ENCODE data around the gene ANKS1B.

Gene ANKS1B

DNA sequence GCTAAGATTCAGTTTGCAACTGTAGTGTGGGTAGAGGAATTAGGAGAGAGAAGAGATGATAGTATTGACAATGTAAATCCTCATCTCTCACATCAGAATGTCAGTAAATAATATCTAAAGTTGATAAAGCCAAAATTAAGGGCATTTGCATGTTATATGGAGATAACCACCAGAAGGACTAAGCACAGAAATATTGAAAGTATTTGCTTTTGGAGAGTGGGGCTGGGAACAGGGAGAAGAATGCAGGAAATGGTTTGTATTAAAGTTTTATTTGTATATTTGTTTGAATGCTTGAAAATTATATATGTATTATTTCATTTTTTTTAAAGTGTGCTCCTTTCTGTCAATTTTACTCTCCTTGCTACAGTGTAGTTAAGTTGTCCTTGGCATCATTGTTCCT is 848.2 kb downstream of the ANKS1B start:
- DNase-seq (ENCODE audit: low read depth in 2 of 2, low spot score in 1 of 2), result no peak

DNA sequence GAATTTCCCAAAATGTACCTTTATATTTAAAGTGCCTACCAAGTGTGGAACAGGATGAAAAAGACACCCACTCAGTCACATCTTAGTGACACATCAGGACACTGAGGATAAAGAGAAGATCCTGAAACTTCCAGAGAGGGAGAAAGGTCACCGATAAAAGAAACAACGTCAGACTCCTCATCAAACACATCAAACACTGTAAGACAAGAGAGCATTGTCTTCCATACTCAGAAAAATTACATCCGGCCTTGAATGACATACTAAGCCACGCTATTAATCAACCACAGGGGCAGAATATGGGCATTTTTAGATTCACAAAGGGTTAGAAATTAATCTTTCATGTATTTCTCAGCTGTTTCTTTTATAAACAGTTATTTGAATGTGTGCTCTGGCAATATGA is 849.4 kb downstream of the ANKS1B start:
- no peak for DNase-seq (ENCODE audit: low read depth in 2 of 2, low spot score in 1 of 2)

DNA sequence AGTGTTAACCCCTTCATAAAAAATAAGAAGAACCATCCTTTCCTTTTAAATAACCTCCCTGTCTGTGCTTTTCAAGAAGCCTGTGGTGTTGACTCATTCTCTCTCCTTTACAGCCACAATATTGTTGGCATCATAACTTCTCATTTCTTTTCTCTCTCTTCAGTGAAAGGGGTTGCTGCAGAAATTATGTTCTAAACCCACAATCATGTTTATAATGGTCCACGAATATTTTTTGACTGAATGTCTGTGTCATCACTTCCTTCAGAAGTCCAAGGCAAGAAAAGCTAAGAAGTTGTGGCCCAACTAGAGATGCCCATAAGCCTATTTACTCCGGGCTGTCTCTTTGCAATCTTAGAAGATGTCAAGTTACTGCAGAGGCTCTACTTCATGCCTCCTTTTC is 851.3 kb downstream of the ANKS1B start:
- DNase-seq (ENCODE audit: low read depth in 2 of 2, low spot score in 1 of 2), result no peak

DNA sequence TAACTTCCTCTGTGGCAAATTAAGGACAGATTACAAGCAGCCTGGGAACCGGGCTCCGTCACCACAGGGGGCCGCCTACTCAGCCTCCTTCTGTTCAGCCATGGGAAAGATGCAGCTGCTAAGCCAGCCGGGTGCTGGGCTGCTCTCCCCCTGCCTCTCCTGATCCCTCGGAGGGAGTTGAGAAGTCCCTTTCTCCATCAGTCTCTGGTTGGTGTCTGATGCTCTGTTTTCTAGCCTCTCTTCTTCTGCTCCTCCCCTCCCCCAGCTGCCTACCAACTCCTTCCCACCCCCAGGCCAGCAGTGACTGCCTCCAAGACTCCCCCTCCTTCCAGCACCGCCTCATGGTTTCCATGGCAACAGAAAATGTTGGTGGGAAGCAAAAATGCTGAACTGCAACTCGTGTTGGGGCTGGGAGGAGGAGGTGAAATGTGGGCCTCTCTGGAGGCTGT is 853.0 kb downstream of the ANKS1B start:
- no peak for DNase-seq (ENCODE audit: low read depth in 2 of 2, low spot score in 1 of 2)

DNA sequence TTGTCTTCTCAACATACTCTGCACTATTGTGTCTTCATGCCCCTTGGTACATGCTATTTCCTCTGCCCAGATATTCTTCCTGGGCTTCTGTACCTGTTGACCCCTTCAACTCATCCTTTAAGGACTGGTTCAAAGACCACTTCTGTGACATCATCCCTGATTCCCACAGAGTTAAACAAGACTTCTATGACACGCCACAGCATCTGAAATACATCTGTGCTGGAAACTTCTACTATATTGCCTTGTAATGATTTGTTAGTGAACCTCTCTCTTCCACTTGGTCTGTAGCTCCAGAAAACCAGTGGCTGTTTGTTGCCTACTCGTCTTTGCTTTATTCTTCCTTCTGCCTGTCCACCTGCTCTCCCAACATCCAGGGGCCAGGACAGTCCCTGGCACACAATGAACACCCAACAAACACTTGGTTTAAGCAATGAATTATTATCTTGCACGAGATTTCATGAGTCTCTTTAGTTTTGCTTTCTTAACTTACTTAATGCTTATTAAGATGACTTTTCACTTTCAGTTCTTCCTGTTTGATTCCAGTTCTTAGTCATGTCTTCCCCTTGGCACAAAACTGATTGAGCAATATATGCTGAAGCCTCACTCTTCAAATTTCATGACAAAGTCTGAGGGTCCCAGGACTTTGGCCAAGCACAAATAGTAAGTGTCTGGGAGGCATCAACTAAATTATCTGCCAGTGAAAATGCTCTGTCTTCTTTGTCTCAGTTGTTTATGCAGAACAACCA is 853.8 kb downstream of the ANKS1B start:
- no peak for DNase-seq (ENCODE audit: low read depth in 2 of 2, low spot score in 1 of 2)

DNA sequence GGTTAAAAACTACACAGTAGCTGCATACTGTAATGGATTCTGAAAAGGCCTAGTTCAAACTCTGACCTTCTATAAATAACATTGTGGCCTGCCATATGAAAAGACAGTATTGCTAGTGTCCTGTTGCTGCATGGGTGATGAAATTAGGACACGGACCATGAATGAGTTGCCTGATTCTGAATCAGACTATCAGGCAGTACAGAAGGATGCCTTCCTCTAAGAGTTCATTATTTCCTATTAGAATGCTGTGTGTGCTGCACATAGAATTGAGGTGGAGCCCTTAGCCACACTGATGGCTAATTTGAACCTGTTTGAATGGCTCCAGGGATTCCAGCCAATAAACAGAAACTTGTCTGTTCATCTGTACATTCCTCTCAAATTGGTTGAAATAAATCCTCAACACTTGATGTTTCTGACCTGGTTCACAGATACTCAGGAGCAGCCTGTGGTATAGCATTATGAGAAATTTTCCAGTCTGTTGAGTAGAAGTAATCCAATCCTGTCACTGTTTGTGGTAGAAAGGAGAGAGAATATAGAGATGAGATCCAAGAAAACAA is 856.4 kb downstream of the ANKS1B start:
- DNase-seq (ENCODE audit: low read depth in 2 of 2, low spot score in 1 of 2), result no peak

DNA sequence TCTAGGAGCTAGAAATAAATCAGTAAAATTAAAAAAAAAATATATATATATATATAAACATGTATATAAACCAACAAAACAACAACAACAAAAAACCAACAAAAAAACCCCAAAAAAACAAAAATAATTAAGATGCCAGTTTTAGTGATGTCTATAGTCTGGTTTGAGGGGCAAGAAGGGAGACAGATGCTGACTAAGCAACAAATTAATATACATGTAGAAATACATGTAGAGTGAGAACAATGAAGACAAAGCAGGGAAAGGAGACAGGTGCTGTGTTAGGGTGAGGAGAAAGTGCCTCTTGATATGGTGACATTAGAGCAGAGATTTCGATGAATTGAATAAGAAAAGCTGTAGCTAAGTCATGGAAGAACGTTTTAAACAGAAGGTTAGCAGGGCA is 861.8 kb downstream of the ANKS1B start:
- DNase-seq (ENCODE audit: low read depth in 2 of 2, low spot score in 1 of 2), result no peak

DNA sequence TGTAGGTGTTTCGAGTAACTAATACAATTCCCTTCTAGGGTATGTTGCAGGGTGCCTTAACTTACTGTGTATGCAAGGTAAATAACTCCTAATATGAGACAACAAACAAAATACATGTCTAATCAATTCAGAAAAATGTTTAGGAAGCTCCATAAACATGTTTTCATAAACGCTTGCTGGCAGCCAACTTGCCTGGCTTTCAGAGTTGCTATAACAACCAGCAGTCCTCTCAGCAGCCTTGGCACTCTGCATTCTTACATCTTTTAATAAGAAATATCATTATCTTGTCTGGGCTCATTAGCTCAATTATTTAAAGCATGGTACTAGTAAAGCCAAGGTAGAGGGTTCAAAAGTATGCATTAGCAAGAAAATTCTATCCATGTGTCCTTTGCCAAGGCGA is 862.2 kb downstream of the ANKS1B start:
- DNase-seq (ENCODE audit: low read depth in 2 of 2, low spot score in 1 of 2), result no peak

DNA sequence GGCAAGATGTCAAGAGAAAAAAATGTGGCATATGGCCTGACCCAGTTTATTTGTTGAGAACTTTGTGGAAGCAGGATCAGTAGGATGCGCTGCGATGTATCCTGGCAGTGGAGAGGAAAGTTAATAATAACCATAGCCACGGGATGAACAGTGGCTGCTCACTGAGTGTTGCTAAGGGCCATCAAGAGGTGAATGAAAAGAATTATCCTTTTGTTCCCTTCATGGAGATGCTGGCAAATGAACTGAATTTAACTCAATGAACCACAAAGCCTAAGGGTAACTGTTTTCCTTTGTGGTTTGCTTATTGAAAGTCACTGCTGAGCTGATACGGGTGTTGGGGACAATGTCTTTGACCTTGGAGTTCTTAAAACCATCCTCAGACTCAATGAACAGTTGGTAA is 863.2 kb downstream of the ANKS1B start:
- no peak for DNase-seq (ENCODE audit: low read depth in 2 of 2, low spot score in 1 of 2)

DNA sequence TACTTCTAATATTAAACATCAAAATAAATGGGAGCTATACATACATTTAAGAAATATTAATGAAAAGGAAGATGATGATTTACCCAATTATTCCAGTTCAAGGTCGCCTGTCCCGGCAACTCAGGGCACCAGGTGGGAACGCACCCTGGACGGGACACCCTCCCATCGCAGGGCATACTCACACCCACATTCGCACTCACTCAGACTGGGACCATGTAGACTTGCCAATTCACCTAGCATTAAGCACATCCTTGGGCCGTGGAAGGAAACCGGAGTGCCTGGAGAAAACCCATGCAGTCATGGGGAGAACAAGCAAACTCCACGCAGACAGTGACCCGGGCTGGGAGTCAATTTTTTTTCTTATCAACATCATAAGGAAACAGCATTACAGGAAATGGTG is 864.8 kb downstream of the ANKS1B start:
- DNase-seq (ENCODE audit: low read depth in 2 of 2, low spot score in 1 of 2), result no peak

DNA sequence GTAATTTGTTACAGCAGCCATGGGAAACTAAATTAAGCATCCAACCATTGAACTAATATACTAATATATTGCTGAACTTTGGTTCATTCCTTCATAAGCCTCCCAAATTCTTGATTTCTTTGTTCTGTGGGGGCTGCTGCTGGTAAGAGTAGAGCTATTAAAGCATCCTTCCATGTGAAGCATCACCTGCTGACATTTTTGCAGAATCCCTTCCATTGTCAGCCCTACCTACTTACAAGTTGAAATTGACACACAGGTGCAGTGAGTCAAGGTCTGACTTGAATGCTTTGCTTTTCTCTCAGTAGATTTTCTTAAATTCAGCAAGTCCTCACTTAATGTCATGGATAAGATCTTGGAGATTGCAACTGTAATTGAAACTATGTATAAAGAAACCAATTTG is 865.3 kb downstream of the ANKS1B start:
- DNase-seq (ENCODE audit: low read depth in 2 of 2, low spot score in 1 of 2), result no peak

DNA sequence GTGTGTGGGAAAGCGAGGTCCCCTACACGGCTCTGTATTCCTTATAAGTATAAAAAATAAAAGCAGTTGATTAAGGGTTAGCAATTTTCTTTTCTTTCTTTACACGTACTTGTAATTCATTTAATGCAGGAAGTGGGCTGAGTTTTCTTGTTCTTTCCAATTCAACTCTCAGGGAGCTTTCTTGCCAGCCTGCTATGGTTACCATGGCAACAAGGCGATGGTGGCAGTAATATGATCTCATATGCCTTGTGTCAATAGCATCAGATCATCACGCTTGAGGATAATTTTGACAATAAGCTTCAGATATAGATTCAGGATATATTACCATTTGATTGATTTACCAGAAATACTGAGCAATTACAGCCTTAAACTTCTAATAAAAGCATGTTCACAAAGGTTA is 873.1 kb downstream of the ANKS1B start:
- no peak for DNase-seq (ENCODE audit: low read depth in 2 of 2, low spot score in 1 of 2)

DNA sequence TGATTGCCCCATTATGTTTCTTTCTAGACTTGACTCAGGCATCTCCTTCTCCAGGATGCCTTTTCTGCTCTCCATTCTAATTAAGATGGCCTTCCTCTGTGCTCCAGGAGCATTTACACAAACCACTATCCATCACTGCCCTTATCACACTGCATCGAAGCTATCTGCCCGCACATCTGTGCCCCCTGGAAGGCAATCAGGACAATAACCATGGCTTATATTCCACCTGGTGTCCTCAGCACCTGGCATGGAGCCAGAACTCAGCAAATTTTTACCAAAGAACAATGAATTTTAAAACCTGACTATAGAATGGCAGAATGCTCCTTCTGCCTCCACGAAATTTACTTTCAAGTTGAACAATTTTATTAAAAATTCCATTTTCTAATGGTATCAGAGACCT is 873.9 kb downstream of the ANKS1B start:
- DNase-seq (ENCODE audit: low read depth in 2 of 2, low spot score in 1 of 2), result no peak

DNA sequence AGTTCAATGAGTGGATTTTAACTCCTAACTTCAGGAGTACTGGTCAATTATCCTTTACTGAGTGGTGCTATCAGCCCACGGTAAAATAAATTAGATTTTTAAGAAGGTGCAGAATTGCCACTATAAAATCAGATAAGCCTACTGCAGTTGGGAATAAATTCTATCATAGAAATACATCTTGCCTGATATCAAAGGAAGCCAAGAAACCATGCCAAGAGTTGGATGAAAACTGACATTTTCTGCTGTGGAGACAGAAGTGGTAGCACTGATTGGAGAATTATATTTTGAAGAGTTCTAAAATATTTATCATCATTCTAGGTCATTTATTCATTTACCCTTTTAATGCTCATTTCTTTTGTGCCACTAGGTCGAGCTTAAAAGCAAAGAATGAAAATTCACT is 874.5 kb downstream of the ANKS1B start:
- no peak for DNase-seq (ENCODE audit: low read depth in 2 of 2, low spot score in 1 of 2)

DNA sequence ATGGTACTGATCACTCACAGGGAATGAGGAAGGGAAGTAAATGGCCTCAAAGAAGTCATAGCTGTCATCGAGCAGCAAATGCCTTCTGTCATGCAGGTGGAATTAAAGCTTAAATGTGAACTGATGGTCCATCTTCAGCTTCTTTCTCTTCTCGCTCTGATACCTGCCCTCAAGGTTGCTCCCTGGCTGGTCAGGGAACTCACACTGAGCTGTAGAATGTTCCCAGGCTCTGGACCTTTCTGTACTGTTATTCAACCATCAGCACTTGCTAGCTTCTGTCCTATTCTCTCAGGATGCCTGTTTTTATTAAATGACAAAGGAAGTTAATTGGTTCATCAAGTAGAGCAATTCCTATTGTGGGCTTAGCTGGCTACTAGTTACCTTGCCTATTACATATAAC is 875.8 kb downstream of the ANKS1B start:
- DNase-seq (ENCODE audit: low read depth in 2 of 2, low spot score in 1 of 2), result no peak

DNA sequence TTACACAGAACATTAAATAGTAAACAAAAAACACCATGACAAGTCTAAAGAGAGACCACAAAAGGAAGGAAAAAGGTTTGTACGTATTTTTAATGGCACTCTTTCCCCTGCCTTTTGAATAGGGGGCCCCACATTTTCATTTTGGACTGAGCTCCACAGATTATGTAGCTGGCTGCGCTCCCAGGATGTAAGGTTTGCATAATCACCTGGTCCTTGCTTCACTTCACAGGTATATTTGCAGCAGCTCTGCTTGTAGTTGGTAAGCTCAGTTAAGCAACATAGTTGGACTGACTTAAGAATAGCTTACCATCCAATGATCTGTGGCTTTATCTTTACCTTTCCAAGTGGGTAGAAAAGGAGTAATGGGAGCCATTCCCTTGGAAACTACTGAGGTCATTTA is 885.0 kb downstream of the ANKS1B start:
- no peak for DNase-seq (ENCODE audit: low read depth in 2 of 2, low spot score in 1 of 2)

DNA sequence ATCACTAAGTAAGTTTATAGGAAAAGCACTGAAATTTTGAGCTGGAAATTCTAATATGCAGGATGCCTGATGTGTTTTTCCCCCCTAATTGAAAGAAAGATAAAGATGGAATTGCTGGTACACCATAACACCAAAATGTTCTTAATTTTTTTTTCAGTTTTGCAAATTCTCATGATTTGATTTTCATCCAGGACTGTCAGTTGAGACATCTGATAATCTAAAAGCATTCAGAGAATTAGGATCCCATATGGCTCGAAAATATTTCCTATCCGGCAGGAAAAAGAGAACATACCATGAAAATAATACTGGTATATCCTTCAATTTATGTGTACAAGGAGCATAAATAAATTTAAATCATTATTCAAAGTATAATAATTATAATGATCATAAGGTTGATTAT is 887.6 kb downstream of the ANKS1B start:
- DNase-seq (ENCODE audit: low read depth in 2 of 2, low spot score in 1 of 2), result no peak

DNA sequence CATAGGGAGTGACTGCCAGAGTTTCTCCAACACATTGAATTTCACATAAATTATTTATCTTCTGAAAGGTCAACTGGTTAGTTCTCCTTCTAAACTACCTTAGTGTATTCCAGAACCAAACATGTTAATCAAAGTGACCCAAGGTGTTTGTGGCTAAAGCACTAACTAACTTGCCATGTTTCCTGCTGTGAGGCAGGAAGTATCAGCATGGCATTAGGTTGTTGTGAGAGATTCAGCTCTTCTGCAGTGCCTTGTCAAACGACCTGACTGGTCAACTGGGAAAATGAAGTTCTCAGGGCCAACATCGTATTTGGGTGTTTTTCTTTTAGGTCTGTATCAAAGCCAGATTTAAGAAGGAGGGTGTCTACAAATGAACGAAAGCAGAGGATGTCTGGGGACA is 891.6 kb downstream of the ANKS1B start:
- DNase-seq (ENCODE audit: low read depth in 2 of 2, low spot score in 1 of 2), result no peak

DNA sequence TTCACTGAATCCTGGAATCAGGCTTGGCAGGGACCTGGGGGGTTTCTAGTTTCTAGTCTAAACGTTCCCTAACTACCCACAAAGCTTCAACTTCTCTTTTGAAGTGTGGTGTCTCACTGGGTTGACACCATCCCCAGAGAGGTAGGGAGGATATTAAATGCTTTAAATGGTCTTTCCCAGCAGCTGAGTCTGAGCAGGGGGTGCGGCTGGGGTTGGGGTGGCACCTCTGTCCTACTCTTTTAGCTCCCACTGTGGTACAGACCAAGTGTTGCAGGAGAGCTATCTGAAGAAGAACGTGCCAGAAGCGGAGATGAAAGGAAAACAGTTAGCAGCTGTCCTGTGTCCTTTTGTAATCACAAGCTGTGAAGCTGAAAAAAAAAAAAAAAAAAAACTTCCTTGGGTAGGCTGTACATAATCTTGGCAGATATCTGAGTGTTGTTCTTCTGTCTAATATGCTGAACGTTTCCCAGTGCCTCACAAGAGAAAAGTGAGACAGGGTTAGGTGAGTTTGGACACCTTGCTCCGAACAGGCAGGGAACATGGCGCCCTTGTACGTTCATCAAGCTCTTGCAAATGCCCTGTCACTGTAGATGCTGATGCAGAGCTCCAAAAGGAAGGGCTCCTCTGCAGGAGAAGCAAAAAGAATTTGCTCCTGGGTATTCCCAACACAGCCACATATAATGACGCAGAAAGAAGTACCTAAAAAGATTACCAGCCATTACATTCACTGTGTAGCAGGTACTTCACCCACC is 892.5 kb downstream of the ANKS1B start:
- DNase-seq (ENCODE audit: low read depth in 2 of 2, low spot score in 1 of 2), result no peak

DNA sequence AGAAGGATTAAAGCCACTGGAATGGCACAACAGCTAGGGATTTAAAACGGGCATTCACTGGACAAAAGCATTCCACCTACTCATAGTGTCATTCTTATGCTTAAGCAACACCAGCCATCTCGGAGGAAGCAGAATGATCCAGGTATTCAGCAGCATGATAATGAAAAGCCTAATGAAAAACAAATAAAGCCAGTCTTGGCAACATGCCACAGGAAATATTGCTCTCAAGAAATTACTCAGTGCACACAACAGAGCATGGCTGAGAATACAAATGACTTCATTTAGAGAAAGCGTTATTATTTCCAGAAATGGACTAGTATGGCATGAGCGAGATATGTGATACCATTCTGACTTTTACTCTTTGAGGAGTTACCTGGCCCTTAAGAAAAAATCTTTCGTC is 897.5 kb downstream of the ANKS1B start:
- DNase-seq (ENCODE audit: low read depth in 2 of 2, low spot score in 1 of 2), result no peak

DNA sequence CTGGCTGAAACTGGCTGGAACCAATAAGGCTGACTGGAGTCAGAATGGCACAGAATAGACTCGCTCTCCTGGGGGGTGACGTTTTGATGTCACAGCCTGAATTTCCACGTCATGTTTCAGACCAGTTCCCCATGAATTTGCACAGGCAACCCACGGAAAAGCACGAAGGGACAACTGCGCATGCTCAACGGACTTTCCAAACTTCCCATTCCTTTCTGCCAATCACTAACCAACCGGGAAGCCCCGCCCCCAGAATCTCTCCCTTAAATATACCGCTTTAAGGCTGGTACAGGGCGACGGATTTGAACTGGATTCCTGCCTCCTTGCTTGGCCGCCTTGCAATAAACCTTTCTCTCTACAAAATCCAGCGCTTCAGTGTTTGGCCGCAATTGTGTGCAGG is 904.9 kb downstream of the ANKS1B start:
- DNase-seq (ENCODE audit: low read depth in 2 of 2, low spot score in 1 of 2), result no peak

DNA sequence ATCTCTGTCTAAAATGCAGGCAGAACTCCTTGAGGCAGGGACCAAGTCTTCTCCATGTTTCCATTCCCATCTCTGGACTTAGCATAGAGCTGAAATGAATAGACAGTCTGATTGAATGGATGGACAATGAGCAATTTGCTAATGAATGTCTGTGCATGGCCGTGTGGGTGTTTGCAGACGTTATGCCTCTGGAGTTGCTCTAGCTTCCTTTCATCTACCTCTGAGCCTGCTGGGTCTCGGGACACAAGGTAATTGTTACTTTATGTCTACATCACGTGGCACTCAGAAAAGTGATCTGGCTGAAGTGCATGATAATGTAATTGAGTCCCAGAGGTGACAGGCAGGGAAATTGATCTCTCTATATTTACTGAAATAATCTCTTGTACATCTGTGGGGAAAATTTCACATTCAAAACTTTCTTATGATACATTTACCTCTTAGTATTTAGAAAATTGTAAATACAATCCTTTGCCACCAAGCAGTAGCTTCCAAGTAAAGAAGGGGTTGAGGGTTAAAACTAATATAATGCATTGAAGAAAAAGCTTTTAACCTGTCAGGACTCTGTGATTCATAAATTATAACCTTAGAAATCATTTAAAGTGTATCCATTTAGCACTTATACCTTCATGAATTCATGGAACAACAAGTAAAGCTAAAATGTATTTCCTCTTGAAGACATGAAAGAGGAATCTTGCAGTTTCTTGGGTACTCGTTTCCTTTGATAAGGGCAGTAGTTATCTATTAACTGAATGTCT is 915.6 kb downstream of the ANKS1B start:
- DNase-seq (ENCODE audit: low read depth in 2 of 2, low spot score in 1 of 2), result no peak

Measured in stimulated activated CD8-positive, alpha-beta memory T cell treated with anti-CD3 and anti-CD28 coated beads, Interleukin-4, amount 100 ng/mL, for 1 hour (primary cell).